Tibial nerve (tissue), 3 donors: ENCODE measurements around the gene TENM4.

ENCODE experiments used
- POLR2A ChIP-seq, 2 donors: fragments of 450-650 bp; IDR thresholded peaks; one replicate each; pipeline ENCODE4 v1.6.1; 2017; ENCODE audit warnings: antibody characterized with exemption in 2 of 2, mild to moderate bottlenecking in 2 of 2, moderate library complexity in 2 of 2
- TF ChIP-seq, protein P1 (sequence below), 5 experiments: fragments of 200-600 bp in 3 of 5; fragments of 450-650 bp in 2 of 5; sonication (generic) in 3 of 5; IDR thresholded peaks; one replicate each; pipeline ENCODE4 v1.5.1; 2016 to 2019; ENCODE audit warnings: antibody characterized with exemption in 5 of 5, mild to moderate bottlenecking in 3 of 5, moderate library complexity in 2 of 5

- TF ChIP-seq, protein P1, sequence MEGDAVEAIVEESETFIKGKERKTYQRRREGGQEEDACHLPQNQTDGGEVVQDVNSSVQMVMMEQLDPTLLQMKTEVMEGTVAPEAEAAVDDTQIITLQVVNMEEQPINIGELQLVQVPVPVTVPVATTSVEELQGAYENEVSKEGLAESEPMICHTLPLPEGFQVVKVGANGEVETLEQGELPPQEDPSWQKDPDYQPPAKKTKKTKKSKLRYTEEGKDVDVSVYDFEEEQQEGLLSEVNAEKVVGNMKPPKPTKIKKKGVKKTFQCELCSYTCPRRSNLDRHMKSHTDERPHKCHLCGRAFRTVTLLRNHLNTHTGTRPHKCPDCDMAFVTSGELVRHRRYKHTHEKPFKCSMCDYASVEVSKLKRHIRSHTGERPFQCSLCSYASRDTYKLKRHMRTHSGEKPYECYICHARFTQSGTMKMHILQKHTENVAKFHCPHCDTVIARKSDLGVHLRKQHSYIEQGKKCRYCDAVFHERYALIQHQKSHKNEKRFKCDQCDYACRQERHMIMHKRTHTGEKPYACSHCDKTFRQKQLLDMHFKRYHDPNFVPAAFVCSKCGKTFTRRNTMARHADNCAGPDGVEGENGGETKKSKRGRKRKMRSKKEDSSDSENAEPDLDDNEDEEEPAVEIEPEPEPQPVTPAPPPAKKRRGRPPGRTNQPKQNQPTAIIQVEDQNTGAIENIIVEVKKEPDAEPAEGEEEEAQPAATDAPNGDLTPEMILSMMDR (IDR thresholded peaks at IDR 0.05): no peak
- no peak for TF ChIP-seq POLR2A (IDR thresholded peaks at IDR 0.05)
Measured at GRCh38 chr11:78790784-78791183, 650.0 kb downstream of the TENM4 start.
